Skeletal muscle tissue (tissue), 4 donors: ENCODE results near the gene ANKRD13C. TPM values are rescaled to one million over a fixed set of nuclear protein-coding genes. Genes with fewer than 3 reads are reported as not detected.

Experiments used
- H3K27ac ChIP-seq: one replicate; pipeline ENCODE4 v1.7.0; 2013; ENCODE audit warnings: mild to moderate bottlenecking, low read depth, low read length, inconsistent platforms
- H3K27me3 ChIP-seq, 3 donors: one replicate each; pipeline ENCODE4 v1.7.0; 2013; ENCODE audit warnings: low read length in 3 of 3; ENCODE audit not compliant: control insufficient read depth in 3 of 3, insufficient read depth in 3 of 3
- H3K36me3 ChIP-seq, 3 donors: one replicate each; pipeline ENCODE4 v1.7.0; 2013; ENCODE audit warnings: low read length in 3 of 3; ENCODE audit not compliant: control insufficient read depth in 3 of 3, insufficient read depth in 3 of 3
- H3K4me1 ChIP-seq, 3 donors: one replicate each; pipeline ENCODE4 v1.7.0; 2013; ENCODE audit warnings: low read length in 3 of 3, mild to moderate bottlenecking in 3 of 3; ENCODE audit not compliant: control insufficient read depth in 3 of 3, insufficient read depth in 3 of 3
- H3K4me3 ChIP-seq, 3 donors: one replicate each; pipeline ENCODE4 v1.7.0; 2013; ENCODE audit warnings: low read length in 3 of 3
- H3K9ac ChIP-seq, 3 donors: one replicate each; pipeline ENCODE4 v1.7.0; 2013; ENCODE audit warnings: low read length in 3 of 3, mild to moderate bottlenecking in 3 of 3, moderate library complexity in 2 of 3, low read depth in 1 of 3
- H3K9me3 ChIP-seq, 3 donors: one replicate each; pipeline ENCODE4 v1.7.0; 2013; ENCODE audit warnings: low read length in 3 of 3; ENCODE audit not compliant: control insufficient read depth in 3 of 3
- total RNA-seq: library from RNA; depleted of rRNA; stranded (reverse); fragments of >200 nt; gene quantifications from one replicate; pipeline ENCODE4 v1.2.3, GENCODE V29; 2014
- donor health status: Osteomylitis.

ANKRD13C gene
- total RNA-seq, 1 donor from 2014 or later: 50.6 TPM

DNA sequence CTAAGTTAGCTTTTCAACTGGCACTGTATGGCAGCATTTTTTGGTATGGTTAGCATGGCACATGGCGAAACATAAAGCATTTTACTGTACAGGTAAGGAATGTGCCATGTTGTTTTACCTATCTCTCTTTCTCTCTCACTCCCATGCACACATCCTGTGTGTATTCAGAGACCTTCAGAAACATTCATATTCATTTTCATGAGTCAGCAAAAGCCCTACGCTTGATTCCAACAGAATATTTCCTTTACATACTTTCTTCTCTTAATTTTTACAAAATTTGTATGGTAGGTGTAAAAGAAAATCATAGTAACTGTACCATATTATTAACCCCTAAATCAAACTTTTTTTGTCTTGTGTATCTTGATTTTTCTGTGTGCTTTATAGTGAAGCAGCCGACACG, 123.0 kb downstream of the ANKRD13C start:
- Histone ChIP-seq H3K9ac (no peak overlapping the region), H3K9me3 (no peaks in the 10 kb centered on the region), H3K27ac (no peak overlapping the region), H3K36me3 (peaks cover 19 to 70% (median 46%) of the 10 kb centered on the region in 3 donors), H3K4me3 (no peak overlapping the region), H3K27me3 (no peaks in the 10 kb centered on the region), H3K4me1 (peaks cover 4 to 10% (median 8%) of the 10 kb centered on the region in 3 donors)

DNA sequence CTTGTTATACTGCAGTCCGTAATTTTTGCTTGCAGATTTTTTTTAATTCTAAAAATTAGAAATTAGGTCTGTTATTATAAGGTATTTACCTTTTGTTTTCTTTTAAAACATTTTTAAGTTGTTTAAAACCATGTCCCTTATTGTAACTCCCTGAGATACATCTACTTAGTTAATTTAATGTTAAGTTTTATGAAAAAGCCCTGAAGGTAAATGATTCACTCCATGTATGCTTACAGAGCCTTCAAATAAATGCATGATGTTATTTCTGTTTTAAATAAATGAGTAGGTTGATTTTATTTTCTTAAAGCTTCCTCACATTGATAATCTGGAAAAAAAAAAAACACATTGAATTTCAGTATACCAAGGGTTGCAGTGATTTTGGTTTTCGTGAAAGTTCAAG, 125.9 kb downstream of the ANKRD13C start:
- Histone ChIP-seq H3K9me3 (no peaks in the 10 kb centered on the region), H3K9ac (no peak overlapping the region), H3K4me3 (no peak overlapping the region), H3K27me3 (no peaks in the 10 kb centered on the region), H3K36me3 (peaks cover 9 to 54% (median 34%) of the 10 kb centered on the region in 3 donors), H3K27ac (no peak overlapping the region), H3K4me1 (peaks cover 11 to 17% (median 14%) of the 10 kb centered on the region in 3 donors)

DNA sequence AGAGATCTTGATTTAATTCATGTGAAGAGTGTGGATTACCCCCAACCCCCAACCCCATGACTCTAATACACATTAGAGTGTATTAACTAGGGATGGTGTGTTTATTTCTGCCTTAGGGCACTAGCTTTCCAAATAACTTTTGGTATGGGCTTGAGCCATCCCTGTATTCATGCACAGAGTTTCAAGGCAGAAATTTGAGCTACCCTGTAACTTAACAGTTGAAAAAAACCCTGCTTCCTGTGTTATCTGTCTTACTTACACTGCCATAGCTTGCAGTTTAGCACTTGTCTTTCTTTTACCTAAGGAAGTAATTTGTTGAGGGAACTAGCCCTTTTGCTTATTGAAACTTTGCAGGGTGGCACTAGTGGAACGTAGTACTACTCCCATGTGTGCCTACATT, 127.1 kb downstream of the ANKRD13C start:
- no peak overlapping the region for H3K27ac ChIP-seq
- no peak overlapping the region for H3K4me3 ChIP-seq
- H3K4me1 ChIP-seq: peaks cover 13 to 27% (median 21%) of the 10 kb centered on the region in 3 donors
- peaks cover 3 to 43% (median 38%) of the 10 kb centered on the region in 3 donors for H3K36me3 ChIP-seq
- no peak overlapping the region for H3K9ac ChIP-seq
- no peaks in the 10 kb centered on the region for H3K9me3 ChIP-seq
- H3K27me3 ChIP-seq: no peaks in the 10 kb centered on the region

DNA sequence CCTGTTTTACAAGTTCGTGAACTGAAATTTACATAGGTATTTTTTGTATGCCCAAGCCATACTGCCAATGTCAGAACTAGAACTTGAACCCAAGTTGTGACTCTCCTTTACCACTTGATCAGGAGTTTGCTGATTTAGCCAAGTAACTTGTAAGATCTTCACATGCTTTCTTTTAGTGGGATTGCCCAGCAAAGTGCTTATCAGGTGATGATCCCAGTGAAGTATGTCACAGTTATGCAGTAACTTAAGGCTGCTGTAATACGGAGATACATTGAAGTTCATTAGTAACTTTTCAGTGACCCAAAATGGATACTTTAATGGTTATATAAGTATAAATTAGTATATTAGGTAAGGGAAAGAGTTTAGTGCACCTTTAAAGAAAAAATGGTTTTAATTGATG, 129.6 kb downstream of the ANKRD13C start:
- Histone ChIP-seq H3K27me3 (no peaks in the 10 kb centered on the region), H3K27ac (no peak overlapping the region), H3K4me1 (peaks cover 19 to 30% (median 27%) of the 10 kb centered on the region in 3 donors), H3K36me3 (peaks cover 3 to 21% (median 18%) of the 10 kb centered on the region in 3 donors), H3K9me3 (no peaks in the 10 kb centered on the region), H3K9ac (peak overlapping the region in 1 of 3 donors; percentile 5), H3K4me3 (no peak overlapping the region)

DNA sequence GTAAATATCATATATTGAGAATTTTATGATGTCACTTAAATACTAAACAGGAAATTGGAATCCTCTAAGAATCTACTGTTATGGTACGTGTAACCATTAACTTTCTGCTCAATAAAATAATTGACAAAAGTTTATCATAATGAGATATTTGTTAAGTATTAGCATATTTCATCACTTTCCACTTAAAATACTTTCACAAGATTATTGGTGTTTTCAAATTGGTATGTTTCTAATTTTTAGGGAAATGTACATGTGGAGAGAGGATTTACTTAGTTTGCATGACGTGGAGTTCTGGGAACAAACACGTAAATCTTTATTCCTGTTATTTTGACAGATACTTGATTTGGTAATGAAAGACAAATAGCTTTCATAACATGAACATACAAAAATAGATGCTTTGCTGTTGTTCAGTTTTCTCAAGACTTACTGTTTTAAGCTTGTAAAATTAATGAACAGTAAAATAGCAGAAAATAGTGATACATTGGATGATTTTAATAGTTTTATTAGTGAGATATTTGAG, 131.7 kb downstream of the ANKRD13C start:
- H3K27ac ChIP-seq: peak overlapping the region; percentile 6
- peak overlapping the region in 1 of 3 donors; percentile 84 for H3K4me3 ChIP-seq
- no peaks in the 10 kb centered on the region for H3K27me3 ChIP-seq
- H3K4me1 ChIP-seq: peaks cover 19 to 30% (median 26%) of the 10 kb centered on the region in 3 donors
- H3K9ac ChIP-seq: peak overlapping the region; percentile 94 to 97 (median 96)
- H3K9me3 ChIP-seq: no peaks in the 10 kb centered on the region
- H3K36me3 ChIP-seq: peaks cover 3 to 13% (median 8%) of the 10 kb centered on the region in 3 donors

DNA sequence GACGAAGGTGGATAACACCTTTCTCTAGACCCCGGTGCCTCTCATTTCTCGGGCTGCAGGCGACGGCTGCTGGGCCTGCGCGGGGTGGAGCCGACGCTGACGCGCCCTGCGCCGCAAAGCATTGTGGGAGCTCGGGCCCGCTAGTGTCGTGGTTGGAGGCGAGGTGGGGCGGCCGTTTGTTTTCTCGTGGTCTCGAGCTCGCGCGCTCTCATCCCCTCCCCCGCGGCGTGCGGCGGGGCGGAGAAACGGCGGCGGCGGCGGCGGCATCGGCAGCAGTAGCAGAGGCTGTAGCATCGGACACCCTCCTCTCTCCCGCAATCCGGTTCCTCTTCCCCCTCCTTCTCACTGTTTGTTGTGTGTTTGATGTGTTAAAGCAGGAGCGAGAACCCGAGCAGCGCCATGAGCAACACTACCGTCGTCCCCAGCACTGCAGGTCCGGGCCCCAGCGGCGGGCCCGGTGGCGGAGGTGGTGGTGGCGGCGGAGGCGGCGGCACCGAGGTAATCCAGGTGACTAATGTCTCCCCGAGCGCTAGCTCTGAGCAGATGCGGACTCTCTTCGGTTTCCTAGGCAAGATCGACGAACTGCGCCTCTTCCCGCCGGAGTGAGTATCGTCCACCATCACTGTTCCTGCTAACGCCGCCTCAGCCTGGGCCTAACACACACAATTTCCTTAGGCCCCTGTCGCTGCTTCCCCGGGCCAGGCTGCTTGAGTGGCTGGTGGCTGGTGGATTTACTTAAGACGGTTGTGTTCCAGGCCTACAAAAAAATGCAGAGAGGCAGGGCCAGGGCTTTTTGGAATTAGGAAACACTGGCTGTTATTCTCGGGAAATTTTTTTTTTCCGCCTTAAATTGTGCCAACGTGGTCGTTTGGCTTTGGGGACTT, 133.0 kb downstream of the ANKRD13C start, which contains the start of gene SRSF11:
SRSF11 (plus strand) TSS at position 143 of the 884 bp plus-strand sequence; CDS start at position 400, 257 bp downstream.
- peak within 1 kb of the TSS; percentile 84 to 92 (median 88) for H3K4me3 ChIP-seq
- H3K27ac ChIP-seq: peak within 1 kb of the TSS; percentile 97
- peaks cover 3 to 13% (median 13%) of the 10 kb centered on the region in 3 donors for H3K36me3 ChIP-seq
- H3K9me3 ChIP-seq: no peaks in the 10 kb centered on the region
- H3K27me3 ChIP-seq: no peaks in the 10 kb centered on the region
- H3K4me1 ChIP-seq: peaks cover 15 to 22% (median 18%) of the 10 kb centered on the region in 3 donors
- H3K9ac ChIP-seq: peak within 1 kb of the TSS; percentile 94 to 97 (median 96)

DNA sequence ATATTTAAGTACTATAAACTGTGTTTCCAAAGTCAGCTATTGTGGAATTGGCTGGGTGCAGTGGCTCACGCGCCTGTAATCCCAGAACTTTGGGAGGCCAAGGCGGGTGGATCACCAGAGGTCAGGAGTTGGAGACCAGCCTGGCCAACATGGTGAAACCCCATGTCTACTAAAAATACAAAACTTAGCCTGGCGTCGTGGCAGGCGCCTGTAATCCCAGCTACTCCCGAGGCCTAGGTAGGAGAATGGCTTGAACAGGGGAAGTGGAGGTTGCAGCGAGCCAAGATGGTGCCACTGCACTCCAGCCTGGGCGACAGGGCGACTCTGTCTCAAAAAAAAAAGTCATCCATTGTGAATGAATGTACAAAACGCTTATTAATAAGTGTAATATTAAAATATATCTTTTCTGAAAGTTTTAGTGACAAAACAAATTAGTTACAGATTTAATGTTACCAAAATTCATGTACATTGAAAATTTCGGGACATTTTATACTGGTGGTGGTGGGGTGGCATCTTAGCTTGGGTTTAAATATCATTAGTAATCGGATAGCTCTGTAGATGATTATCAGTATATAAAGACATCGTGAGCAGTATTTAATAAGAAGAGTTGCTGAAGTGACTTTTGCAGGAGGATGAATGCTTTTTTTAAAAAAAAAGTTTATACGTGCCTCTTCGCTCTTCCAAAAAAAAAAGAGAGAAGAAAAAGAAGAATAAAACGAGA, 133.8 kb downstream of the ANKRD13C start:
- Histone ChIP-seq H3K9ac (peak overlapping the region; percentile 80 to 97 (median 94)), H3K9me3 (no peaks in the 10 kb centered on the region), H3K27ac (peak overlapping the region; percentile 97), H3K4me1 (peaks cover 15 to 22% (median 17%) of the 10 kb centered on the region in 3 donors), H3K36me3 (peaks cover 3 to 15% (median 13%) of the 10 kb centered on the region in 3 donors), H3K27me3 (no peaks in the 10 kb centered on the region), H3K4me3 (peak overlapping the region; percentile 73 to 92 (median 84))

DNA sequence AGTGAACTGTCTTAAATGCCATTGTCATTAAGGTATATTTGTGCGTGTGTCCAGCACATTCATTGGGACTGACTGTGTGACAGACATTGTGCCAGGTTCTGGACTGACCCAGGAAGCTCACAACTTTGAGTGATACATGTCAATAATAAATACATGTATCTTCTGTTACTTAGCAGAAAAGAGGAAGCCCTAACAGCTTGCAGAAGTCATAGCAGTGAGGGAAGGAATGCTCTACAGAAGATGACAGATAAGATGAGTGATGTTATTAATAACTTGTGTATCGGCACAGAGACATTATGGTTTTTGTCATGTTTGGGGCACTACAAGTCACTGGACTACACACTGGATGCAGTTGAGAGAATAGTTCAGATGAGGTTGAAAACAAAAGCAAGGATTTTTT, 134.5 kb downstream of the ANKRD13C start:
- H3K4me1 ChIP-seq: peaks cover 15 to 22% (median 17%) of the 10 kb centered on the region in 3 donors
- no peak overlapping the region for H3K27ac ChIP-seq
- no peak overlapping the region for H3K4me3 ChIP-seq
- H3K36me3 ChIP-seq: peaks cover 3 to 14% (median 13%) of the 10 kb centered on the region in 3 donors
- H3K9me3 ChIP-seq: no peaks in the 10 kb centered on the region
- H3K9ac ChIP-seq: no peak overlapping the region
- H3K27me3 ChIP-seq: no peaks in the 10 kb centered on the region

DNA sequence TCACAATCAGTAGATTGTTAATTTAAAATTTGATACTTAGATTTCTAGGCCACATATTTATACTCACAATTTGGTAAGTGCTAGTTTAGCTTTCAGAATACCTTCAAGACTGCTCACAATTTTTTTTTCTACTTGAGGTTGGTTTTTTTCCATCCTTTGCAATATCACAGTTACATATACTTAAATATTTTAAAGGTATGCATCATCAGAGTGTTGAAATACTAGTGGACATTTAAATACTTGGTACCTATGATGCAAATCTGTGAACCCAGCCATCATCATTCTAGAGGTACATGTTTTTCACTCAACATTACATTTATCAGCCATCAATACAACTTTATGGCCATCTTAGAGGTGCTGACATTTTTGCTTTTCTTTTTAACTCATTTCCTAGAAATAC, 143.0 kb downstream of the ANKRD13C start:
- no peak overlapping the region for H3K4me3 ChIP-seq
- H3K4me1 ChIP-seq: peaks cover 16 to 21% (median 19%) of the 10 kb centered on the region in 3 donors
- peaks cover 2 to 14% (median 4%) of the 10 kb centered on the region in 3 donors for H3K36me3 ChIP-seq
- H3K9me3 ChIP-seq: no peaks in the 10 kb centered on the region
- peak overlapping the region in 1 of 3 donors; percentile 38 for H3K9ac ChIP-seq
- H3K27me3 ChIP-seq: no peaks in the 10 kb centered on the region
- H3K27ac ChIP-seq: no peak overlapping the region
